AG10803 (cell line): ENCODE results near the gene NLRP6.
A peak's percentile ranks its signal among the peaks of the same experiment; 100 is the strongest.
"Not testable (repeated sequence)": the region's sequence is repeated elsewhere in the genome, so short reads cannot be mapped to it uniquely, and the experiment has no call there.

Experiments used
- DNase-seq: peaks from one replicate; pipeline ENCODE4 v3.0.0; 2010; ENCODE audit warnings: low read depth
- H3K4me3 ChIP-seq: 2 replicates; pipeline ENCODE4 v1.5.1; 2011; ENCODE audit warnings: mild to moderate bottlenecking, low read length, control low read depth
- TF ChIP-seq, protein P1 (sequence below): conservative IDR thresholded peaks from 2 replicates; pipeline ENCODE4 v1.5.1; 2011; ENCODE audit warnings: mild to moderate bottlenecking, low read length, control low read depth, inconsistent platforms

Gene NLRP6

DNA sequence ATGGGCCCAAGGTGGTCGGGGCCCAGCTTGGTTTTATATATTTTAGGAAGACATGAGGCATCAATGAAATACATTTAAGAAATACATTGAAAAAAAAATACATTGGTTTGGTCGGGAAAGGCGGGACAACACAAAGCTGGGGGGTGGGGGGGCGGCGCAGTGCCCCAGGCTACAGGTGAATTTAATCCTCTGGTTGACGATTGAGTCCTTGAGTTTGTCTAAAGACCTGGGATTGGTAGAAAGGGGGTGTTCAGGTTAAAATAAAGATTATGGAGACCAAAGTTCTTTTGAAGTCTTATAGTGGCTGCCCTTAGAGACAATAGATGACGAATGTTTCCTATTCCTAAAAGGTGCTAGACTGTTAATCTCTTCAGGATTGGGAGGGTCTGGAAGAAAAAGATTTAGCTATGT lies 38.7 kb downstream of the NLRP6 start:
- no peak for DNase-seq
- TF ChIP-seq, protein P1, sequence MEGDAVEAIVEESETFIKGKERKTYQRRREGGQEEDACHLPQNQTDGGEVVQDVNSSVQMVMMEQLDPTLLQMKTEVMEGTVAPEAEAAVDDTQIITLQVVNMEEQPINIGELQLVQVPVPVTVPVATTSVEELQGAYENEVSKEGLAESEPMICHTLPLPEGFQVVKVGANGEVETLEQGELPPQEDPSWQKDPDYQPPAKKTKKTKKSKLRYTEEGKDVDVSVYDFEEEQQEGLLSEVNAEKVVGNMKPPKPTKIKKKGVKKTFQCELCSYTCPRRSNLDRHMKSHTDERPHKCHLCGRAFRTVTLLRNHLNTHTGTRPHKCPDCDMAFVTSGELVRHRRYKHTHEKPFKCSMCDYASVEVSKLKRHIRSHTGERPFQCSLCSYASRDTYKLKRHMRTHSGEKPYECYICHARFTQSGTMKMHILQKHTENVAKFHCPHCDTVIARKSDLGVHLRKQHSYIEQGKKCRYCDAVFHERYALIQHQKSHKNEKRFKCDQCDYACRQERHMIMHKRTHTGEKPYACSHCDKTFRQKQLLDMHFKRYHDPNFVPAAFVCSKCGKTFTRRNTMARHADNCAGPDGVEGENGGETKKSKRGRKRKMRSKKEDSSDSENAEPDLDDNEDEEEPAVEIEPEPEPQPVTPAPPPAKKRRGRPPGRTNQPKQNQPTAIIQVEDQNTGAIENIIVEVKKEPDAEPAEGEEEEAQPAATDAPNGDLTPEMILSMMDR, result no peak
- H3K4me3 ChIP-seq, result no peak overlapping the region

DNA sequence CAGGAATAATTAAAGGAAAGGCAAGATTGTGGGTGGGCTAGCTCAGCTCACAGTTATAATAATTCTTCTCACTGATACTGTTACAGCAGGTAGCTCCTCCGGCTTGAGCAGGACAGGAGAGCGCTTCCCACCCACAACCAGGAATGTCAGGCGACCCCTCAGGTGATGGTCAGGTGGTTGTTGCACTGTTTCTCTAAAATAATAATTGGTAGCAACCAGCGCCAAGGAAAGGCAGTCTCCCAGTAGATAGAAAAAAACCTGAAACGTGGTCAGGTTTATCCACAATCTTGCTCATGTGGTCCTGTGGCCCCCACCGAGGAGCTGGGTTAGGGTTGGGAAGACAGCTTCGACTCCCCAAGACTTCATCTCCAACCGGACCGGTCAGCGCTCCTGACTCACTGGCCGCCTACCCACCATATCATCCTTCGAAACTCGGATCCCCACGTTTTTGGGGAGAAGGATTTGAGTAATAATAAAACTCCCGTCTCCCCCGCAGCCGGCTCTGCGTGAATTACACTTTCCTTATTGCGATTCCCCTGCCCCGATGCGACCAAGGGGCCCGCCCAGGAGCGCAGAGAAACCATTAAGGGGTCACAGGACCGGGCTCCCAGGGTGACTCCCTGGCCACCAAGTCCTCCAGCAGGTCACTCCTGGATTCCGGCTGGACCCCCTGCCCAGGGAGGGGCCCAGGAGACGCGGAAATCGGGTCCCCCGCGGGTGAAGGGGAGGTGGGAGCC lies 39.6 kb downstream of the NLRP6 start:
- not testable (repeated sequence) for DNase-seq
- H3K4me3 ChIP-seq, result peak overlapping the region; percentile 37

DNA sequence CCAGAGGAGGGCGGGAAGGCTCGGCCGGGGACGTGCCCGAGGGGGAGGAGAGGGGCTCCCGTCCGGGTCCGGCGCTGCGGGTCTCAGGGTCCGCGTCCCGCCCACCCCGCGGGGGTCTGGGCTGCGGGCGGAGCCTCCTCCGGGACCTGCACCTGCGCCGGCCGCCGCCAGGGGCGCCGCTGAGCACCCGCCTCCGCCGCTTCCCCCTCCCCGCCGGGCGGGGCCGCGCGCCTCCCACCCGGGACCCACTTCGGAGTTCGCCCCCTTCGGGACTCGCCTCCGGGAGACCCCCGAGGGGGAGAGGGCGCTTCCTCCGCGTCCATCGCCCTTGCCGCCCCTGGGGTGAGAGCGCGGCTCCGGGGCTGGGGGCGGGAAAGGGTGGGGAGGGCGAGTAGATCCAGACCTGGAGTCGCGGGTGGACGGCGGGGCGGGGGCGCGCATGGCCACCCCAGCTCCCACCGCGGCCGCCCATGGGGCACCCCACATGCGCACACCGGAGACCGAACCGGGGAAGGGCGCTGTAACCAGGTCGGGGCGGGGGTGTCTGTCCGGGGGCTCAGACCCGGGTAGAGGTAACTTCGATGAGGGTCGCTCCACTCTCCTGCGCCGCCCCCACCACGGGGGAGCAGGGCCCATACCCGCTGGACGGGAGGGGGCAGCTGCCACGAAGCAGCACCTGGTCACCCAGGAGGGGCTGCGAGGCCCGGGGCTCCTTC lies 40.4 kb downstream of the NLRP6 start:
- peak overlapping the region; percentile 57 for H3K4me3 ChIP-seq
- not testable (repeated sequence) for DNase-seq

DNA sequence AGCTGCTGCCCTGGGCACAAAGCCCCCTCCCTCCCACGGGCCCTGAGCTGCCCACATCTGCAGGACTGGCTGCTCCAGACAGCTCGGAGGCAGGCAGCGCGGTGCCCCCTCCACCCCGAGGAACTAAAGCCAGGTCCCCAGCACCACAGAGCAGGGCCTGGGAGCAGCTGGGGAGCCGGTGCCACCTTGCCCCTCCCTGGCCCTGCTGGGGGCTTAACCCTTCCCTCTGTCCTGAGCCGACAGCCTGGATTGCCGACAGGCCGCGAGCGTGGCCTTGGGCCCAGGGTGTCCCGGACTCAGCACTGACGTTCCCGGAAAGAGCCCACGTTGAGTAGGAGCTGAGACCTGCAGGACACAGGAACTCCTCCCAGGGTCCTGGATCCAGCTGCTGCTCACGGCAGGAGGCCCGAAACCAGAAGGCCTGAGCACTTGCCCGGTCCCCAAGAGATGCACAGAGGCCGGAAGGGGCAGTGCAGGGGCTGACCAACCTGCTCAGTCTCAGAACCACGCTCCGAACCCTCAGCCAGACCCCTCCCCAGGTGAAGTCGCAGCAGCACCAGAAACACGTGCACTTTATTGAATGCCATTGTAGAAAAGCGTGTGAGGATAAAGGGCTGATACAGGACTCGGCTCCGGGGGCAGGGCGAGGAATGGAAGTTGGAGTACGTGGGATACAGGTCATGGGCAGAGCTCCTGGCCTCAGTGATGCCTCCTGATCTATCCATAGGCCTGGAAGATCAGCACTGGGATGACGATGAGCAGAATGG lies 41.1 kb downstream of the NLRP6 start:
- TF ChIP-seq, protein P1, result 0 out of 2 replicates have a peak, but pooled peaks have one; percentile 6
- peak overlapping the region; percentile 87 for H3K4me3 ChIP-seq
- not testable (repeated sequence) for DNase-seq

DNA sequence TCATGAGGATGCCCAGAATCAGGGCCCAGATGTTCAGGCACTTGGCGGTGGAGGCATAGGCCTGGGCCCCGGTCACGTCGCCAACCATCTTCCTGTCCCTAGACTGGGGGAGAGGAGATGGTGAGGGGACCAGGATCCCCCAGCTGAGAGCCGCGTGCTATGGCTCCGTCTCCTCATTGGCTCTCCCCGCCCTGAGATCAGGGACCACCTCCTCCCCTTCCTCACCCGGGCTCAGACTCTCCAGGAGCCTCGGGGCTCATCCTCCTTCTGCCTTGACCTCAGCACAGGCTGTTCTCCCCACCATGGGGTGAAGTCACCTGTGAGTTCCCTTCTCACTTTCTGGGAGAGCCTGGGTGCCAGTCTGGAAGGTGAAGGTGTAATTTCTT lies 41.7 kb downstream of the NLRP6 start:
- peak overlapping the region; percentile 87 for H3K4me3 ChIP-seq
- not testable (repeated sequence) for DNase-seq

DNA sequence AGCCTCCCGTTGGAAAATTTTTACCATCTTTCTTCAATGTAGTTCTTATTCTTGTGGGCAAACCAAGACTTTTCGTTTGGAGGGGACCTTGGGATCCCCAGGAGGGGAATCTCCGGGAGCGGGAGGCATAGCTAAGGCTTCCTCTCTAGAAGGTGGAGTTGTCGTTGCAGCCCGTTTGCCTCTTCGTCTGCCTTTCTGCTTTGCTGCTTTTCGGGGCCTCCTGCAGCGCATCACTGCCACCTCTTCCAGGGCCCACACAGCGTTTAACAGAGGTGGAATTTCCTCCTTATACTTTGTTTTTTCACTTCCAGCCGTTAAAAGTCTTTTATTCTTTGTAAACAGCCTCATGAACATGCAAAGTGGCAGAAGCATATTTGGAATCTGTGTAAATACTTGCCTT lies 45.9 kb downstream of the NLRP6 start:
- DNase-seq, result no peak
- no peak overlapping the region for H3K4me3 ChIP-seq
- TF ChIP-seq, protein P1, result no peak

DNA sequence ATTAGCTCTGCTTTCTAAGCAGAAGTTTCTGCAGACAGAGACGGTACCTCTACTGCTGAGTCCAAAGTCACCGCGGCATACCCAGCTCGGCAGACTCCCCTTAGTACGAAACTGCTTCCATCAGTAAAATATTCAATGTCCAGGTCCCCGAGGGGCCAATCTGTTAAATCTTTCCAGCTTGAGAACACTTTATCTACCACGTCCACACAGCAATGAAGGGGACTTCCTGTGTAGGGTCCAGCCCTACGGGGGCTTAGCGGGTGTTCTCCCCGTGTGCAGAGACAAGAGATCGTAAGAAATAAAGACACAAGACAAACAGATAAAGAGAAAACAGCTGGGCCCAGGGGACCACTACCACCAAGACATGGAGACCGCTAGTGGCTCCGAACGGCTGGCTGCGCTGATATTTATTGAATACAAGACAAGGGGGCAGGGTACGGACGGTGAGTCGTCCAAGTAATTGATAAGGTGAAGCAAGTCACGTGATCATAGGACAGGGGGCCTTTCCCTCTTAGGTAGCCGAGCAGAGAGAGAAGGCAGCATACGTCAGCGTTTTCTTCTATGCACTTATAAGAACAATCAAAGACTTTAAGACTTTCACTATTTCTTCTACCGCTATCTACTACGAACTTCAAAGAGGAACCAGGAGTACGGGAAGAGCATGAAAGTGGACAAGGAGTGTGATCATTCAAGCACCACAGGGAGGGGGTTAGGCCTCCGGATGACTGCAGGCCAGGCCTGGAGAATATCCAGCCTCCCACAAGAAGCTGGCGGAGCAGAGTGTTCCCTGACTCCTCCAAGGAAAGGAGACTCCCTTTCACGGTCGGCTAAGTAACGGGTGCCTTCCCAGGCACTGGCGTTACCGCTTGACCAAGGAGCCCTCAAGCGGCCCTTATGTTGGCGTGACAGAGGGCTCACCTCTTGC lies 46.6 kb downstream of the NLRP6 start:
- not testable (repeated sequence) for H3K4me3 ChIP-seq, DNase-seq

DNA sequence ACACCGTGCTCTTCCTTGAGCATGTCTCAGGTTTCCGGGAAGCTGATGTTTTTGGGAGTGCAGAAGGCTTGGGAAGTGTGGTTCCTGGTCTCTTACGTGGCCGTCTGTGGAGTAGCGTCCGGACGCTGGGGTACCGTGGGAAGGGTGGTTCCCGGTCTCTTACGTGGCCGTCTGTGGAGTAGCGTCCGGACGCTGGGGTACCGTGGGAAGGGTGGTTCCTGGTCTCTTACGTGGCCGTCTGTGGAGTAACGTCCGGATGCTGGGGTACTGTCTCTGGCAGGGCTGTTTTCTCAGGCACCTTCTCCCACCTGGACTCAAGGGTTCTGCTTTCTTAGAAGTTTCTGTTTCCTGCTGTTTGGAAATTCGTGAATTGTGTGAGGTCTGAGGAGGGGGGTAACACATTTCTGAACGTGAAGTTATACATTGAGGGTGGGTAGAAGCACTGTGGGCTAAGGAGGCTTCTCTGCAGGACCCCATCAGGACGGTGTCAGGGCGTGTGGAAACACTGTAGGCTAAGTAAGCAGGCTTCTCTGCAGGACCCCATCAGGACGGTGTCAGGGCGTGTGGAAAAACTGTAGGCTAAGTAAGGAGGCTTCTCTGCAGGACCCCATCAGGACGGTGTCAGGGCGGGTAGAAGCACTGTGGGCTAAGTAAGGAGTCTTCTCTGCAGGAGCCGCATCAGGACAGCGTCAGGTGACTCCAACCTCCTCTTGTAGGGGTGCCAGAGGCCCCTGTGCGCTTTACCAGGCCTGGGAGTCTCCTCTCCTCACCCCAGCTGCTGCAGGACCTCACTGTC lies 47.8 kb downstream of the NLRP6 start:
- DNase-seq, result no peak
- no peak overlapping the region for H3K4me3 ChIP-seq

More for the DNA sequence above, 47.8 kb downstream of the NLRP6 start:
- TF ChIP-seq, protein P1, result no peak
